GM18526 (cell line): Measurements from ENCODE around the gene IRF9.
A peak's percentile ranks its signal among the peaks of the same experiment; 100 is the strongest.

Source experiments
- POLR2A ChIP-seq: IDR thresholded peaks from 3 replicates; pipeline ENCODE4 v1.6.1; 2011; ENCODE audit not compliant: insufficient read length; ENCODE audit errors: extremely low read depth

The IRF9 gene

GRCh38 chr14:24150993-24151392 lies 10.1 kb upstream of the IRF9 start:
- no peak for TF ChIP-seq POLR2A

- no peak for TF ChIP-seq POLR2A
Measured at GRCh38 chr14:24151404-24152080, 9.5 kb upstream of the IRF9 start.

- TF ChIP-seq POLR2A = no peak
Measured at GRCh38 chr14:24155100-24155499, 6.0 kb upstream of the IRF9 start.

- TF ChIP-seq POLR2A = no peak
Measured at GRCh38 chr14:24156840-24157239, 4.2 kb upstream of the IRF9 start.

- no peak for TF ChIP-seq POLR2A
Measured at GRCh38 chr14:24157331-24157730, 3.7 kb upstream of the IRF9 start.

- TF ChIP-seq POLR2A = no peak
Measured at GRCh38 chr14:24159777-24160498, 1.1 kb upstream of the IRF9 start.

- TF ChIP-seq POLR2A = no peak
Measured at GRCh38 chr14:24160499-24160849, 591 bp upstream of the IRF9 start.

- no peak for TF ChIP-seq POLR2A
Measured at GRCh38 chr14:24162093-24162492, 1.0 kb downstream of the IRF9 start.

- TF ChIP-seq POLR2A = peak; percentile 22
Measured at GRCh38 chr14:24164518-24164991, 3.5 kb downstream of the IRF9 start.

GRCh38 chr14:24165785-24166184 lies 4.7 kb downstream of the IRF9 start:
- no peak for TF ChIP-seq POLR2A

GRCh38 chr14:24167469-24168114 lies 6.5 kb downstream of the IRF9 start:
- no peak for TF ChIP-seq POLR2A

- no peak for TF ChIP-seq POLR2A
Measured at GRCh38 chr14:24171422-24172260, 10.6 kb downstream of the IRF9 start, which contains the start of gene REC8. TSS of gene REC8 (plus strand) at chr14:24172080. CDS start at chr14:24172553, 473 bp downstream.

GRCh38 chr14:24172261-24172860 lies 11.3 kb downstream of the IRF9 start:
- TF ChIP-seq POLR2A = no peak

GRCh38 chr14:24172871-24173281 lies 11.8 kb downstream of the IRF9 start:
- TF ChIP-seq POLR2A = no peak

GRCh38 chr14:24176599-24176998 lies 15.5 kb downstream of the IRF9 start:
- no peak for TF ChIP-seq POLR2A
